ENCODE data around the gene HDGFL1. TPM values are rescaled to one million over a fixed set of nuclear protein-coding genes. Genes with fewer than 3 reads are reported as not detected.

HDGFL1 gene
- total RNA-seq, 1 donor from 2014 or later, result not detected

- no peak overlapping the region for H3K27ac ChIP-seq
- intact Hi-C loops (cut with DNase I), result no loop called here
- no peaks in the 10 kb centered on the region for H3K9me3 ChIP-seq
- no peak overlapping the region for H3K4me3 ChIP-seq
- no peaks in the 10 kb centered on the region for H3K36me3 ChIP-seq
- DNase-seq (ENCODE audit: extremely low spot score in 2 of 2), result no peak
- no peaks in the 10 kb centered on the region for H3K4me1 ChIP-seq
- TF ChIP-seq POLR2A (IDR thresholded peaks at IDR 0.05) (no peak), POLR2AphosphoS5 (IDR thresholded peaks at IDR 0.05; ENCODE audit: insufficient read depth in 1 of 2, low read depth in 1 of 2) (no peak), CTCF (IDR thresholded peaks at IDR 0.05) (no peak)
- no peaks in the 10 kb centered on the region for H3K27me3 ChIP-seq
Observed at GRCh38 chr6:22575190-22575589, 5.8 kb downstream of the HDGFL1 start.

DNA sequence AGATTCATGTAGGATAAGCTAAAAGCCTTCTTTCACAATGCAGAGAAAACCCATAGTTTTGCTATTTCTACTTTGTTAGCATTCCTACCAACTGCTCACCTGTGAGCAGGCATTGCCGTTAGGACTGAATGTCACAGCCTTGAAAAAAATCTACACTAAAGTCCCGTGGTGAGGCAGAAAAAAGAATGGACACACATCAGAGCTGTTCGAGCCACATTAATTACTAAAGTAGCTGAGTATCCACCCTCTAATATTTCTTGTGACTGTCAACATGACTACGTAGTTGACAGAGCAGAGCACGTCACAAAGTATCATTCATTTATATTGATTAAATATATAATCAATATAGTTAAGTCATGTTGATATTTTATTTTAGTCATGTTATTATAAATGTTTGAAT, 10.1 kb downstream of the HDGFL1 start:
- Histone ChIP-seq H3K27me3 (no peaks in the 10 kb centered on the region), H3K9me3 (no peaks in the 10 kb centered on the region), H3K4me3 (no peak overlapping the region), H3K4me1 (no peaks in the 10 kb centered on the region), H3K36me3 (no peaks in the 10 kb centered on the region), H3K27ac (no peak overlapping the region)
- TF ChIP-seq POLR2A (IDR thresholded peaks at IDR 0.05) (no peak), POLR2AphosphoS5 (IDR thresholded peaks at IDR 0.05; ENCODE audit: insufficient read depth in 1 of 2, low read depth in 1 of 2) (no peak), CTCF (IDR thresholded peaks at IDR 0.05) (no peak)
- DNase-seq (ENCODE audit: extremely low spot score in 2 of 2), result no peak
- intact Hi-C loops (cut with DNase I), result no loop called here

DNA sequence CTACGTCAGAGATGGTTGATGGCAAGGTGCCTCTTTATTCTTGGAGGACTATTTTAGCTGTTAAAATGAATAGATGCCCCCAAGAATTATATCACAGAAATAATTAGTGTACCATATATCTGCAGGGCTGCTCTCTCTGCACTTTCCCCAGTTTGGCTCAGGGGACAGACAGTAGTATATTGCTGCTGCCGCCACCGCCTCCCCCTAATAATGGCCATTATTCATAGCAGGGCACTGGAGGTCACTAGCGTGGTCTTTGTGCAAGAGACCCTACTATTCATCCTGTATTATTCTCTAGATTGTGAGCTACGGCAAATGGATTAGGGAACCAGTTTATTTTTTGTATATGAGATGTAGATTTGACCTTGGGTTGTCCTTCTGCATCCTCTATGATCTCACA, 11.0 kb downstream of the HDGFL1 start:
- Histone ChIP-seq H3K36me3 (no peaks in the 10 kb centered on the region), H3K27ac (no peak overlapping the region), H3K27me3 (no peaks in the 10 kb centered on the region), H3K9me3 (no peaks in the 10 kb centered on the region), H3K4me3 (no peak overlapping the region), H3K4me1 (no peaks in the 10 kb centered on the region)
- intact Hi-C loops (cut with DNase I), result no loop called here
- TF ChIP-seq POLR2A (IDR thresholded peaks at IDR 0.05) (no peak), CTCF (IDR thresholded peaks at IDR 0.05) (no peak), POLR2AphosphoS5 (IDR thresholded peaks at IDR 0.05; ENCODE audit: insufficient read depth in 1 of 2, low read depth in 1 of 2) (no peak)
- DNase-seq (ENCODE audit: extremely low spot score in 2 of 2), result no peak

DNA sequence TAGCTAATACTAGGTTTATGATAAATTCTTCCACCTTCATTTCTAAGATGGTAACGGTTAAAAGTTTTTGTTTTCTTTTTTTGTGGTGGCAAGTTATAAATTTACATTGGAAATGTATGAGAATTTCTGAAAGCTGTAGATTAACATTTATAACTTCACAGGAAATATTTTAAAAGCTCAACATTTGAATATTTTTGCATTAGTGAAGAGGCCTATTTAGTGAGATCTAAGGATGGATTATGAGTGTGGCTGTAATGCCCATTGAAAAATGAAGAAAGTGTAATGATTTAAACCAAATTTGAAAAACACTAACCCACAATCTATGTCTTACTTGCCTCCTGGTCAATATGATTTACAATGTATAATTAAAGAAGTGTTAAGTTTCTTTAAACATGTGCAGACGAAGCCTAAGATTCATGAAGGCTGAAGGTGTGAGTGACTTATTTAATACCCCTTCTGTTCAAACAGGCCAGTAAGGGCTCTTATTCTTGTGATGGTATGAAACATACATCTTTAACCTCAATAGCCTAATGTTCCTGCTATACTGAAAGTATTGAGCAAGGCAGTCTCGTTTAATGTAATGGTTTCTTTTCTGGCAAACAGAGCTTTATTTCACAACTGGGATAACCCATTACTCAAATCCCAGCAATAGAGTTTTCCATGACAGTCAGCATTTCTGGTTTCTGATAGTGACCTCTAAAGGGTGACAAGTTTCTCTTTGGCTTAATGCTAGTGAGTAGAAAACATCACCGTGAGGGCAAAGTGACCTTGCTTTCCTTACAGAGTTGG, 13.2 kb downstream of the HDGFL1 start:
- H3K4me1 ChIP-seq, result no peaks in the 10 kb centered on the region
- H3K4me3 ChIP-seq, result no peak overlapping the region
- H3K27me3 ChIP-seq, result no peaks in the 10 kb centered on the region
- H3K9me3 ChIP-seq, result no peaks in the 10 kb centered on the region
- no peaks in the 10 kb centered on the region for H3K36me3 ChIP-seq
- H3K27ac ChIP-seq, result no peak overlapping the region
- TF ChIP-seq POLR2AphosphoS5 (IDR thresholded peaks at IDR 0.05; ENCODE audit: insufficient read depth in 1 of 2, low read depth in 1 of 2) (no peak), CTCF (IDR thresholded peaks at IDR 0.05) (no peak), POLR2A (IDR thresholded peaks at IDR 0.05) (no peak)
- intact Hi-C loops (cut with DNase I), result no loop called here
- DNase-seq (ENCODE audit: extremely low spot score in 2 of 2), result no peak

- no peak overlapping the region for H3K4me3 ChIP-seq
- no peak for TF ChIP-seq POLR2AphosphoS5 (IDR thresholded peaks at IDR 0.05; ENCODE audit: insufficient read depth in 1 of 2, low read depth in 1 of 2)
- TF ChIP-seq POLR2A (IDR thresholded peaks at IDR 0.05), result no peak
- intact Hi-C loops (cut with DNase I), result no loop called here
- no peaks in the 10 kb centered on the region for H3K36me3 ChIP-seq
- no peaks in the 10 kb centered on the region for H3K27me3 ChIP-seq
- no peaks in the 10 kb centered on the region for H3K9me3 ChIP-seq
- no peaks in the 10 kb centered on the region for H3K4me1 ChIP-seq
- DNase-seq (ENCODE audit: extremely low spot score in 2 of 2), result no peak
- H3K27ac ChIP-seq, result no peak overlapping the region
Observed at GRCh38 chr6:22583230-22583629, 13.9 kb downstream of the HDGFL1 start.

Data from vagina (tissue), 2 donors.